Thoracic aorta (tissue), 2 donors: ENCODE data around the gene MCC. TPM values are rescaled to one million over a fixed set of nuclear protein-coding genes. Genes with fewer than 3 reads are reported as not detected.

ENCODE experiments used
- ATAC-seq: fragments of 150-250 bp; one replicate; pipeline ENCODE4 v1.8.0; 2017; ENCODE audit warnings: low read depth; ENCODE audit not compliant: insufficient number of reproducible peaks, low FRiP score
- DNase-seq: peaks from one replicate; pipeline ENCODE4 v3.0.0-alpha.2; 2020; ENCODE audit warnings: low spot score
- H3K27ac ChIP-seq, 2 donors: fragments of 200-600 bp; sonication (generic); 1 replicate in 1 of 2; 2 replicates in 1 of 2; pipeline ENCODE4 v1.5.1; 2016; ENCODE audit warnings: mild to moderate bottlenecking in 2 of 2, moderate library complexity in 2 of 2
- H3K27me3 ChIP-seq: fragments of 200-600 bp; sonication (generic); replicated peaks from 2 replicates; pipeline ENCODE4 v1.6.0; 2016; ENCODE audit warnings: mild to moderate bottlenecking; ENCODE audit not compliant: insufficient read depth
- H3K36me3 ChIP-seq: fragments of 200-600 bp; sonication (generic); one replicate; pipeline ENCODE4 v1.5.1; 2016
- H3K4me1 ChIP-seq, 2 donors: fragments of 200-600 bp; sonication (generic); 1 replicate in 1 of 2; 2 replicates in 1 of 2; pipeline versions ENCODE4 v1.5.1 to v1.6.0; 2016; ENCODE audit warnings: low read depth in 2 of 2, mild to moderate bottlenecking in 1 of 2; ENCODE audit not compliant: control insufficient read depth in 1 of 2
- H3K4me3 ChIP-seq: fragments of 200-600 bp; sonication (generic); 2 replicates; pipeline ENCODE4 v1.5.1; 2016; ENCODE audit warnings: mild to moderate bottlenecking
- H3K9me3 ChIP-seq: fragments of 200-600 bp; sonication (generic); 2 replicates; pipeline ENCODE4 v1.5.1; 2016
- CTCF ChIP-seq: fragments of 200-600 bp; sonication (generic); IDR thresholded peaks from one replicate; pipeline ENCODE4 v1.5.1; 2019; ENCODE audit warnings: antibody characterized with exemption
- total RNA-seq, 2 donors: library from RNA; depleted of rRNA; stranded (reverse); fragments of >200 nt; gene quantifications; one replicate each; pipeline versions ENCODE4 v1.1.0 to v1.2.3, GENCODE V29; 2016

The MCC gene
- total RNA-seq, 2 donors from 2014 or later, result 14.6 to 27.2 TPM

- Histone ChIP-seq H3K27ac (no peak overlapping the region), H3K27me3 (no peaks in the 10 kb centered on the region), H3K9me3 (no peaks in the 10 kb centered on the region), H3K36me3 (no peaks in the 10 kb centered on the region), H3K4me3 (no peak overlapping the region), H3K4me1 (no peaks in the 10 kb centered on the region)
- TF ChIP-seq CTCF, result no peak
- DNase-seq (no peak), ATAC-seq (no peak)
These were observed 268.6 kb downstream of the MCC start for GRCh38 chr5:113219695-113220094.

- DNase-seq (no peak), ATAC-seq (no peak)
- H3K27ac ChIP-seq, result no peak overlapping the region
- no peaks in the 10 kb centered on the region for H3K36me3 ChIP-seq
- no peaks in the 10 kb centered on the region for H3K27me3 ChIP-seq
- H3K9me3 ChIP-seq, result no peaks in the 10 kb centered on the region
- no peak for TF ChIP-seq CTCF
- no peak overlapping the region for H3K4me3 ChIP-seq
- no peaks in the 10 kb centered on the region for H3K4me1 ChIP-seq
These were observed 269.2 kb downstream of the MCC start for GRCh38 chr5:113218906-113219517.

GRCh38 chr5:113218200-113218599 is 270.1 kb downstream of the MCC start:
- Histone ChIP-seq H3K27ac (no peak overlapping the region), H3K4me1 (no peaks in the 10 kb centered on the region), H3K9me3 (no peaks in the 10 kb centered on the region), H3K27me3 (no peaks in the 10 kb centered on the region), H3K36me3 (no peaks in the 10 kb centered on the region), H3K4me3 (no peak overlapping the region)
- TF ChIP-seq CTCF, result no peak
- no peak for ATAC-seq
- DNase-seq, result no peak

GRCh38 chr5:113217619-113218184 is 270.6 kb downstream of the MCC start:
- H3K9me3 ChIP-seq, result no peaks in the 10 kb centered on the region
- H3K27ac ChIP-seq, result no peak overlapping the region
- H3K4me3 ChIP-seq, result no peak overlapping the region
- no peaks in the 10 kb centered on the region for H3K27me3 ChIP-seq
- DNase-seq, result no peak
- no peaks in the 10 kb centered on the region for H3K36me3 ChIP-seq
- no peaks in the 10 kb centered on the region for H3K4me1 ChIP-seq
- no peak for TF ChIP-seq CTCF
- ATAC-seq, result no peak

GRCh38 chr5:113216545-113216944 is 271.7 kb downstream of the MCC start:
- no peaks in the 10 kb centered on the region for H3K9me3 ChIP-seq
- DNase-seq, result no peak
- no peaks in the 10 kb centered on the region for H3K27me3 ChIP-seq
- H3K4me1 ChIP-seq, result no peaks in the 10 kb centered on the region
- no peak overlapping the region for H3K4me3 ChIP-seq
- ATAC-seq, result no peak
- no peak for TF ChIP-seq CTCF
- H3K36me3 ChIP-seq, result no peaks in the 10 kb centered on the region
- no peak overlapping the region for H3K27ac ChIP-seq
